Ectodermal cell (in vitro differentiated cells): ENCODE measurements around the gene MALL.
"Not testable (repeated sequence)": the region's sequence is repeated elsewhere in the genome, so short reads cannot be mapped to it uniquely, and the experiment has no call there.

Experiments
- H3K27ac ChIP-seq: 2 replicates; pipeline ENCODE4 v1.7.0; 2013; ENCODE audit warnings: mild to moderate bottlenecking, low read depth, low read length; ENCODE audit not compliant: insufficient read depth, poor library complexity, severe bottlenecking
- H3K27me3 ChIP-seq: 2 replicates; pipeline ENCODE4 v1.7.0; 2013; ENCODE audit warnings: mild to moderate bottlenecking, low read length; ENCODE audit not compliant: insufficient read depth, control insufficient read depth, poor library complexity, severe bottlenecking
- H3K36me3 ChIP-seq: one replicate; pipeline ENCODE4 v1.7.0; 2013; ENCODE audit warnings: low read length; ENCODE audit not compliant: control insufficient read depth, insufficient read depth
- H3K4me1 ChIP-seq: one replicate; pipeline ENCODE4 v1.7.0; 2013; ENCODE audit warnings: low read length; ENCODE audit not compliant: control insufficient read depth, insufficient read depth
- H3K4me3 ChIP-seq: 2 replicates; pipeline ENCODE4 v1.7.0; 2013; ENCODE audit warnings: low read depth, low read length, control low read depth; ENCODE audit not compliant: insufficient read depth
- H3K9me3 ChIP-seq: 2 replicates; pipeline ENCODE4 v1.7.0; 2013; ENCODE audit warnings: mild to moderate bottlenecking, low read length, moderate library complexity; ENCODE audit not compliant: control insufficient read depth
- WGBS, 2 experiments: methylation state at CpG; one replicate each; pipeline ENCODE4 v1.1.7; 2013; ENCODE audit warnings: missing lambda C conversion rate in 2 of 2; 5-methylcytosine and 5-hydroxymethylcytosine counted together

Gene MALL

DNA sequence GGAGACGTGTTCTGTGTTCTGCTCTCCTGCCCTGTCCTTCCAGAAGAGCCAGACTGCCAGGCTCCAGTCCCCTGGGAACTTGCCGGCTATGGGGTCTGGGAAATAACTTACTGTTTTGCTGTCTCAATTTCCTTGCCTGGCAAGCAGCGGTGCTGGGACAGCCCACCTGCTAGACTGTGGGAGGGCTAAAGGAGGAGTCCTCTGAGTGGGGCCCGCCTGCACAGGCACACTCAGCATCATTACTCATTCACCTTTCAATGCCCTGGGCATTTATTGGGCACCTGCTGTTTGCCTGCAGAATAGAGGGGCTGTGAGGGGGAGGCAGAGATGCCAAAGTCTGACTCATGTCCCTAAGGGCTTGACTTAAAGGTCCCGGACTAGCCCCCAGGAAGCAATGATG lies 65.4 kb downstream of the MALL start:
- H3K9me3 ChIP-seq = not testable (repeated sequence)

GRCh38 chr2:110049769-110050168 lies 65.9 kb downstream of the MALL start:
- H3K4me3 ChIP-seq, H3K36me3 ChIP-seq, H3K27me3 ChIP-seq, H3K9me3 ChIP-seq, H3K27ac ChIP-seq, H3K4me1 ChIP-seq: not testable (repeated sequence)
- 94 to 100% methylated on average over 1 of the region's 5 CpGs for WGBS, 2 experiments

More for the DNA sequence above, 65.4 kb downstream of the MALL start:
- not testable (repeated sequence) for H3K36me3 ChIP-seq, H3K27ac ChIP-seq, H3K27me3 ChIP-seq, H3K4me1 ChIP-seq, H3K4me3 ChIP-seq
- WGBS, 2 experiments = no CpG with 5 or more reads among the region's 5 CpGs

- not testable (repeated sequence) for H3K9me3 ChIP-seq, H3K27ac ChIP-seq, H3K36me3 ChIP-seq, H3K4me3 ChIP-seq, H3K4me1 ChIP-seq, H3K27me3 ChIP-seq
- 80 to 87% methylated on average over 5 of the region's 16 CpGs for WGBS, 2 experiments
Measured at GRCh38 chr2:110048255-110049197, 67.1 kb downstream of the MALL start.

DNA sequence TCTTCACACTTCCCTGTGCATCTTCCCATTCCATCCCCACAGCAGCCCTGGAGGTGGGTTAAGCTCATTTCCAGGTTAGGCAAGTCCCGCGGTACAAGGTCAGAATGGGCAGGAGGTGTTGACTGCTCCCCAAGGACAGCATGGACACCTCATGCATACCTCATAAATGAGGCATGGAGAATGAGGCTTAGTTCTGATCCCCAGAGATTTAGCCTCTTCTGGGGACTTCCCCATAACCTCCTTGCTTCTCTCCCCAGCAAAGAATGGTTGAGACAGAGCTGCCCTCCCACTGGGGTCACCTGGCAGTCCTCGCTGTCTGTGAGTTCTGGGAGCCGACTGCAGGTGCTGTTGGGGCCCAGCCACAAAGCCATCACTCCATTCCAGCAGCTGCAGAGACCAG lies 68.4 kb downstream of the MALL start:
- not testable (repeated sequence) for H3K36me3 ChIP-seq, H3K9me3 ChIP-seq, H3K4me3 ChIP-seq, H3K27ac ChIP-seq, H3K27me3 ChIP-seq, H3K4me1 ChIP-seq
- WGBS, 2 experiments = no CpG with 5 or more reads among the region's 4 CpGs

GRCh38 chr2:110041941-110042660 lies 73.5 kb downstream of the MALL start:
- not testable (repeated sequence) for H3K4me1 ChIP-seq, H3K36me3 ChIP-seq, H3K27me3 ChIP-seq, H3K4me3 ChIP-seq, H3K9me3 ChIP-seq, H3K27ac ChIP-seq
- WGBS, 2 experiments = 89 to 92% methylated on average over 2 to 3 of the region's 10 CpGs

DNA sequence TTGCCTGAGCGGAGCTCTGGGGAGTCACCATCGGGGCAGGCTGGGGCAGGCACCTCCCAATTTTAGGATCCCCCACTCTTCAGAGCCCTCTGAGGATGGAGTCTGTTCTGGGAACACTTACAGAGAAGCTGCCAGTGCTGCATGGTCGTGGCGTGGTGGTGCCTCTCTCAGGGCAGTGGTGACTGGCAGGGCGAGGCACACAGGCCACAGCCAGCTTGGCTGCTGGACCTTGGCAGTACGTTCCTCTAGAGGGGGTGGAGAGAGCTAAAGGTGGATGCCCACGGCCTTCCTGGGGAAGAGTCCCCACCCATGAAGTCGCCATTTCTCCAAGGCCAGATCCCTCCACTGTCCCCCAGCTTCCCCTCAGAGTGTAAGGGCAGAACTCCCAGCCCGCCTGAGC lies 78.3 kb downstream of the MALL start:
- not testable (repeated sequence) for H3K4me1 ChIP-seq, H3K27ac ChIP-seq, H3K27me3 ChIP-seq, H3K36me3 ChIP-seq, H3K9me3 ChIP-seq, H3K4me3 ChIP-seq
- WGBS, 2 experiments = 93% methylated on average over 3 of the region's 9 CpGs; no CpG with 5 or more reads in 1 of the 2 experiments

DNA sequence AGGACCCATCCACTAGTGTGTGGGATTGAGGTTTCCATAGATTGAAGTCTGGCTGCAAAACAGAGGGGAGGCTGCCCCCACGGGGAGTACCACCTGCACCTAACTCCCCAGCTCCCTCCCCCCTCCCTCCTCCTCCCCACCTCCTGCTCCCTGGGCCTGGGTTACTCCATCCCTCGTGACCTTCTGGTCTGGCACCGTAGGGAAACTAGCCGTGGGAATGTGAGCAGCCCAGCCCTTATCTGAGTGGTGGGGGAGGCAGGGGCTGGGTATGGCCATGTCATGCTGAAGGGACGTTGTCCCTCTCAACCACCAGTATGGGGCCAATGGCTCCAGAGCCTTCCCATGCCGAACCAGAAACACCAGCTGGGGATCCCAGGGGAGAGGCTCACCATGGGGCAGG lies 80.2 kb downstream of the MALL start:
- not testable (repeated sequence) for H3K4me3 ChIP-seq, H3K4me1 ChIP-seq, H3K27ac ChIP-seq, H3K27me3 ChIP-seq, H3K9me3 ChIP-seq, H3K36me3 ChIP-seq
- no CpG with 5 or more reads among the region's 6 CpGs for WGBS, 2 experiments

DNA sequence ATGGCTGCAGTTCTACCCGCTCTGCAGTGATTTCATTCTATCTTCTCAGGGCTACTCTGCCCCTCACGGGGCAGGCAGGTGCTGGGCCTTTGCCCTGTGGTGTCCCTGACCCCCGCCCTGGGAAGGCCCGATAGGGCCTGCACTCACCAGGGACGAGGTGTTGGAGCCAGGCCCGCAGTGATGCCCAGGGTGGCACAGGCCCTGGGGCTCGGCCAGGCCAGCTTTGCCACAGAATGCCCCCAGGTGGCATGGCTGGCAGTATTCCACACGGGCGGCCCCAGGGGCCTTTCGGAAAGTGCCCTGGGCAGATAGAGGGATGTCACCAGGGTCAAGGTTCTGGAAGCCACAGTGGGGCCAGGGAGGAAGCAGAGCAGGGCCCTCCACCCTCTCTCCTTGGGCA lies 80.7 kb downstream of the MALL start:
- WGBS, 2 experiments = 90 to 94% methylated on average over 7 to 9 of the region's 10 CpGs
- H3K27ac ChIP-seq = not testable (repeated sequence)

More for the DNA sequence above, 80.7 kb downstream of the MALL start:
- not testable (repeated sequence) for H3K36me3 ChIP-seq, H3K9me3 ChIP-seq, H3K4me1 ChIP-seq, H3K27me3 ChIP-seq, H3K4me3 ChIP-seq
